ENCODE measurements around the gene SRSF12.
A peak's percentile ranks its signal among the peaks of the same experiment; 100 is the strongest.

Gene SRSF12

DNA sequence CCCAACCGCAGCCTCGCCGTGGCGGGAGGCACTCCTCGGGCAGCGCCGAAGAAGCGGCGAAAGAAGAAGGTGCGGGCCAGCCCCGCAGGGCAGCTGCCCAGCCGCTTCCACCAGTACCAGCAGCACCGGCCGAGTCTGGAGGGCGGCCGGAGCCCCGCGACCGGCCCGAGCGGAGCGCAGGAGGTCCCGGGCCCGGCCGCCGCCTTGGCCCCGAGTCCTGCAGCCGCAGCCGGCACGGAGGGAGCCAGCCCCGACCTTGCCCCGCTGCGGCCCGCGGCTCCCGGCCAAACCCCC, 36.8 kb downstream of the SRSF12 start:
- Histone ChIP-seq H3K4me3 (IDR thresholded peaks at IDR 0.05; ENCODE audit: insufficient read depth, low read depth, low read length) (no peak overlapping the region), H2AFZ (ENCODE audit: low read depth) (no peak overlapping the region), H3K27me3 (ENCODE audit: insufficient read depth, low read depth) (no peaks in the 10 kb centered on the region), H3K4me1 (ENCODE audit: low read depth, poor library complexity, severe bottlenecking) (peaks cover 10% of the 10 kb centered on the region), H4K20me1 (ENCODE audit: insufficient read depth) (peaks cover 7% of the 10 kb centered on the region; the same call in 1 of the 2 replicates), H3K79me2 (ENCODE audit: insufficient read depth, low read depth) (peaks cover 28% of the 10 kb centered on the region), H3K4me2 (peak overlapping the region; percentile 21; the same call in 1 of the 2 replicates), H3K9ac (peak overlapping the region; percentile 88), H3K36me3 (ENCODE audit: insufficient read depth) (no peaks in the 10 kb centered on the region), H3K27ac (peak overlapping the region; percentile 87)
- TF ChIP-seq, protein P1, sequence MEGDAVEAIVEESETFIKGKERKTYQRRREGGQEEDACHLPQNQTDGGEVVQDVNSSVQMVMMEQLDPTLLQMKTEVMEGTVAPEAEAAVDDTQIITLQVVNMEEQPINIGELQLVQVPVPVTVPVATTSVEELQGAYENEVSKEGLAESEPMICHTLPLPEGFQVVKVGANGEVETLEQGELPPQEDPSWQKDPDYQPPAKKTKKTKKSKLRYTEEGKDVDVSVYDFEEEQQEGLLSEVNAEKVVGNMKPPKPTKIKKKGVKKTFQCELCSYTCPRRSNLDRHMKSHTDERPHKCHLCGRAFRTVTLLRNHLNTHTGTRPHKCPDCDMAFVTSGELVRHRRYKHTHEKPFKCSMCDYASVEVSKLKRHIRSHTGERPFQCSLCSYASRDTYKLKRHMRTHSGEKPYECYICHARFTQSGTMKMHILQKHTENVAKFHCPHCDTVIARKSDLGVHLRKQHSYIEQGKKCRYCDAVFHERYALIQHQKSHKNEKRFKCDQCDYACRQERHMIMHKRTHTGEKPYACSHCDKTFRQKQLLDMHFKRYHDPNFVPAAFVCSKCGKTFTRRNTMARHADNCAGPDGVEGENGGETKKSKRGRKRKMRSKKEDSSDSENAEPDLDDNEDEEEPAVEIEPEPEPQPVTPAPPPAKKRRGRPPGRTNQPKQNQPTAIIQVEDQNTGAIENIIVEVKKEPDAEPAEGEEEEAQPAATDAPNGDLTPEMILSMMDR (conservative IDR thresholded peaks at IDR 0.05; ENCODE audit: low read depth, low read length) = no peak

DNA sequence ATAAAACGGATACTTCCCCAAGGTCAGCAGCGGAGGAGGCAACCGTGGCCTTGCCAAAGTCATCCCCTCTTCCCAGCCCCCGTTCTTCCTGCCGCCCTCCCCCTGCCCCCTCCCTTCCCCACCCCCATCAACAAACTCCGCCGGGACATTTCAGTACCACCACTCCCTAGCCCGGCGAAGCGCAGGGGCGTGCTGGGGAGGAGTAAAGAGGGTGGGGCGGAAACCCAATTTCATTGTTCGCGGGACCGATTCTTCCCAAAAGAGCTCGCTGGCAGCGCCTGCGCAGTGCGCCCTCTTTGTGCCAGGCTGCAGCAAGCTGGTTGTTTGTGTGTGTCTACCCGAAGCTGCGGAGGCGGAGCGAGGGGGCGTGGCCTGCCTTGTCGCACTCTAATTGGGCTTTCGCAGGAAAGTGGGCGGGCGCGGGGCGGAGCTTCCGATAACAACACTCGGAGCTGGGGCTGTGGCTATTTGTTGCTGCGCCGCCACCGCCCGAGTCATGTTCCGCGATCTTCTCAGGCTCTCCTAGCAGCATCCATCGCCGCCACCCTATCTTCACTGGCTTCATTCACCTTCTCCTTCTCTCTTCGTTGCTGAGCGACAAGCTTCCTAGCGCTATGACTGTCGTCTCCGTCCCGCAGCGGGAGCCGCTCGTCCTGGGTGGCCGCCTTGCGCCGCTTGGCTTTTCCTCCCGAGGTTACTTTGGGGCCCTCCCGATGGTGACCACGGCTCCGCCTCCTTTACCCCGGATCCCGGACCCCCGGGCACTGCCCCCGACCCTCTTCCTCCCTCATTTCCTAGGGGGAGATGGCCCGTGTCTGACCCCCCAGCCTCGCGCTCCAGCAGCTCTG, 37.4 kb downstream of the SRSF12 start, which contains the start of gene PNRC1:
PNRC1 (plus strand) TSS at position 471 of the 848 bp plus-strand sequence; CDS start at position 615, 144 bp downstream.
- peak within 1 kb of the TSS; percentile 87 for H3K27ac ChIP-seq
- H3K4me2 ChIP-seq = peak within 1 kb of the TSS; percentile 84
- TF ChIP-seq, protein P1 (conservative IDR thresholded peaks at IDR 0.05; ENCODE audit: low read depth, low read length) = no peak
- peaks cover 10% of the 10 kb centered on the region for H3K4me1 ChIP-seq (ENCODE audit: low read depth, poor library complexity, severe bottlenecking)
- H3K9ac ChIP-seq = peak within 1 kb of the TSS; percentile 88
- peaks cover 7% of the 10 kb centered on the region; the same call in 1 of the 2 replicates for H4K20me1 ChIP-seq (ENCODE audit: insufficient read depth)
- H2AFZ ChIP-seq (ENCODE audit: low read depth) = peak within 1 kb of the TSS; percentile 83
- H3K27me3 ChIP-seq (ENCODE audit: insufficient read depth, low read depth) = no peaks in the 10 kb centered on the region
- H3K4me3 ChIP-seq (IDR thresholded peaks at IDR 0.05; ENCODE audit: insufficient read depth, low read depth, low read length) = no peak within 1 kb of the TSS
- H3K36me3 ChIP-seq (ENCODE audit: insufficient read depth) = no peaks in the 10 kb centered on the region
- H3K79me2 ChIP-seq (ENCODE audit: insufficient read depth, low read depth) = peaks cover 28% of the 10 kb centered on the region

DNA sequence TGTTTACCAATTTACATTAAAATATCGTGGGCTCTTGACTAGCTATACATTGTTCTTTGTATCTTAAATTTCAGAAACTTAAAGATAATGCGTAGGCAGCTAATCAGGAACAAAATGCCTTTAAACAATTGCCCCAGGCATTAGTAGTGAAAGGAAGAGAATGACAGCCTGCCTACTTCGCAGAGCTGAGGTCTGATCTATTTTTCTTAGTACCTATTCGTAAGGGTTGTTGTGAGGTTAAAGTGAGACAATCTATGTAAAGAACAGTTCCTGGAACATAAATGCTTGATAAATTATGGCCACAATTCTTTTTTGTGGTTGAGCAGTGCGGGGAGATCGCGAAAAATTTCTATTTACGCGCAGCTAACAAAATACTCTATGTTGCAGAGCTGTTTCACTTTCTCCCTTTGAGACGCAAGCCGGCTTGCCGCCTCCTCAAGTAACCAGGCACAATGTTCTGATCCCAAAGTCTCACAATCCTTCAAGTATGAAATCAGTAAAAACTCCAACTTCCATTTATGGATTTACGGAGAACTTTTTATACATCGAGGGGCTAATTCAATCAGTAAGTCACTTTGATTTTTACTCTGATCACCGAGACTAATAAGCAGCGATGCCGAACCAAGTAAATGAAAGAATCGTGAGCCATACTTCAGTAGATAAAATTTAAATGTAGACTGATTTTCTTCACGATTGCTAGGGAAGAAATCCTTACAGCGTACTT, 38.2 kb downstream of the SRSF12 start:
- Histone ChIP-seq H3K79me2 (ENCODE audit: insufficient read depth, low read depth) (peaks cover 28% of the 10 kb centered on the region), H3K4me1 (ENCODE audit: low read depth, poor library complexity, severe bottlenecking) (peaks cover 10% of the 10 kb centered on the region), H3K4me3 (IDR thresholded peaks at IDR 0.05; ENCODE audit: insufficient read depth, low read depth, low read length) (no peak overlapping the region), H3K36me3 (ENCODE audit: insufficient read depth) (no peaks in the 10 kb centered on the region), H3K27me3 (ENCODE audit: insufficient read depth, low read depth) (no peaks in the 10 kb centered on the region), H3K27ac (peak overlapping the region; percentile 79), H2AFZ (ENCODE audit: low read depth) (peak overlapping the region; percentile 83), H3K9ac (peak overlapping the region; percentile 51; the same call in 1 of the 2 replicates), H4K20me1 (ENCODE audit: insufficient read depth) (peaks cover 7% of the 10 kb centered on the region; the same call in 1 of the 2 replicates), H3K4me2 (peak overlapping the region; percentile 84)
- TF ChIP-seq, protein P1 (conservative IDR thresholded peaks at IDR 0.05; ENCODE audit: low read depth, low read length) = no peak

DNA sequence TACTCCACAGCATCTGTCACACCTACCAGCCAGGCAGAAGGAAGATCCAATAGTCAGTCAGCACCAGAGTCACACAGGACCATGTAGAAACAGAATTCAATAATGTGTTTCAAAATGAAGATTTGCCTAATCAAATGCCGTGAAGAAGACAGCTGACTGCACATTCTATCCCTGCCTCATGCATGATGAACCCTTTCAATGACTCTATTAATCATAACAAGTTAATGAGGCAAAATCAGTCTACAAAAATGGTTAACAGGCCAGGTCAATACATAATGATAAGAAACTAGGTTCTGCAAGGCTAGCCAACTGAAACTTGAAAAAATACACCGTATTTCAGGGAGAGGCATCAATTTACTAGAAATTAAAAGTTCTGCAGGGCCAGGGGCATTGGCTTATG, 44.0 kb downstream of the SRSF12 start:
- Histone ChIP-seq H3K27ac (no peak overlapping the region), H2AFZ (ENCODE audit: low read depth) (no peak overlapping the region), H3K4me3 (IDR thresholded peaks at IDR 0.05; ENCODE audit: insufficient read depth, low read depth, low read length) (no peak overlapping the region), H3K4me1 (ENCODE audit: low read depth, poor library complexity, severe bottlenecking) (no peaks in the 10 kb centered on the region), H3K79me2 (ENCODE audit: insufficient read depth, low read depth) (no peaks in the 10 kb centered on the region), H4K20me1 (ENCODE audit: insufficient read depth) (no peaks in the 10 kb centered on the region), H3K4me2 (no peak overlapping the region), H3K9ac (no peak overlapping the region), H3K36me3 (ENCODE audit: insufficient read depth) (no peaks in the 10 kb centered on the region), H3K27me3 (ENCODE audit: insufficient read depth, low read depth) (no peaks in the 10 kb centered on the region)
- TF ChIP-seq, protein P1 (conservative IDR thresholded peaks at IDR 0.05; ENCODE audit: low read depth, low read length) = no peak

Data from KMS-11 (cell line).